Measurements from ENCODE around the gene SH3BP4. TPM values are rescaled to one million over a fixed set of nuclear protein-coding genes. Genes with fewer than 3 reads are reported as not detected.
A peak's percentile ranks its signal among the peaks of the same experiment; 100 is the strongest.

Gene SH3BP4
- total RNA-seq, 4 donors from 2014 or later, result 7.5 to 24.9 (median 19.5) TPM

DNA sequence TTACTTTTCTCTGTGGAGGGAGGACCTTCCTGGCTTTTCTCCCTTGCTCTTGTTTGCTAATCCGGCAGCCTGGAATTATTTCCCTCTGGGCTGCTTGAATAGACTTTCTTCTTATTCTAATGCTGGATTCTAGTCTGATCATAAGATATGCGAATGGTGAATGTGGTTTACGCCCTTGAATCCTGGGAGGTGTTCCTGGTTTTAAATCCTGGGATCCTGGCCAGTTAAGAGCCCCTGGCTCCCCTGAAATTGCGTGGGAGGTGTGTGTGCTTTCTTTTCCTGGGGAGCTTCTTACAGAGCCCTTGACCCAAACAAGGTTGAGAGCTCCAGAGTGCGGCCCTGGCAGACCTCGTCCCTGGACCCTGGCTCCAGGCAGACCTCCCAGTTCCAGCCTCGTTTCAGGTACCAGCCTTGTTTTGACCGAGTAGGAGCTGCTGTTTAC lies 2.8 kb downstream of the SH3BP4 start:
- no peak for DNase-seq
- Histone ChIP-seq H3K27ac (peak overlapping the region; percentile 53 to 91 (median 88)), H3K4me1 (peaks cover 3 to 63% (median 44%) of the 10 kb centered on the region in 4 donors), H3K4me3 (peak overlapping the region in 1 of 4 donors; percentile 63), H3K36me3 (no peaks in the 10 kb centered on the region), H3K9me3 (no peaks in the 10 kb centered on the region), H3K27me3 (peaks cover 15% of the 10 kb centered on the region)
- intact Hi-C loops (cut with DNase I; ENCODE audit: low total_unique reads) (no loop called here), in situ Hi-C loops (cut with MboI; ENCODE audit: low pct_ligation_motif_present in 1 of 4, low pct_unique_long_range_greater_than_20kb in 1 of 4, low sequenced_read_pairs in 3 of 4) (no loop called here)
- TF ChIP-seq, protein P1, sequence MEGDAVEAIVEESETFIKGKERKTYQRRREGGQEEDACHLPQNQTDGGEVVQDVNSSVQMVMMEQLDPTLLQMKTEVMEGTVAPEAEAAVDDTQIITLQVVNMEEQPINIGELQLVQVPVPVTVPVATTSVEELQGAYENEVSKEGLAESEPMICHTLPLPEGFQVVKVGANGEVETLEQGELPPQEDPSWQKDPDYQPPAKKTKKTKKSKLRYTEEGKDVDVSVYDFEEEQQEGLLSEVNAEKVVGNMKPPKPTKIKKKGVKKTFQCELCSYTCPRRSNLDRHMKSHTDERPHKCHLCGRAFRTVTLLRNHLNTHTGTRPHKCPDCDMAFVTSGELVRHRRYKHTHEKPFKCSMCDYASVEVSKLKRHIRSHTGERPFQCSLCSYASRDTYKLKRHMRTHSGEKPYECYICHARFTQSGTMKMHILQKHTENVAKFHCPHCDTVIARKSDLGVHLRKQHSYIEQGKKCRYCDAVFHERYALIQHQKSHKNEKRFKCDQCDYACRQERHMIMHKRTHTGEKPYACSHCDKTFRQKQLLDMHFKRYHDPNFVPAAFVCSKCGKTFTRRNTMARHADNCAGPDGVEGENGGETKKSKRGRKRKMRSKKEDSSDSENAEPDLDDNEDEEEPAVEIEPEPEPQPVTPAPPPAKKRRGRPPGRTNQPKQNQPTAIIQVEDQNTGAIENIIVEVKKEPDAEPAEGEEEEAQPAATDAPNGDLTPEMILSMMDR (IDR thresholded peaks at IDR 0.05), result no peak
- TF ChIP-seq POLR2A (IDR thresholded peaks at IDR 0.05), result no peak
- no peak for TF ChIP-seq POLR2AphosphoS5 (IDR thresholded peaks at IDR 0.05)
- TF ChIP-seq EP300 (IDR thresholded peaks at IDR 0.05; ENCODE audit: low read depth), result no peak
- 52% methylated on average over 8 of the region's 8 CpGs; no CpG with 5 or more reads in 1 of the 2 donors for WGBS, 2 donors (ENCODE audit: low coverage in 1 of 2)

DNA sequence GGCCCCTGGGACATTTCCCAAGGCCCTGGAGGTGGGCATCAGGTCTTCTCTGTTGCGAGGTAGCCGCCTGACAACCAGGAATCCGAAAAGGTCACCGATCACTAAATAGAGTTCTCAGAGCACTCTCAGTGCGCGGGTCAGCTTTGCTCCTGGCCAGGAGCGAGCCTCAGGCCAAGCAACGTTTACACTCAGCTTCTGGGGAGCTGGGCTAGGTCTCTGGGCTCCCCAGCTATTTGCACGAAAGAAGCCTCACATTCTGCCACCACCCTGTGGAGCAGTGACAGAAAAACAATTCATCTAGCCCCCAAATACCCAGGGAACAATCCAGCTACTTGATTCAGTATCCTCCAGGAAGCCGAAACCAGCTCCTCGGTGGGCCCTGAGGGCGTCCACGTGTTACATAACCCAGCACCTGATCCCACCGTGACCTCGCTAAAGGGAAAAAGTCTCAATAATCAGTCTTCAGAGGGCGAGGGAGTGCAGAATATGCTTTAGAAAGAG lies 3.3 kb downstream of the SH3BP4 start:
- DNase-seq, result no peak
- Histone ChIP-seq H3K27me3 (peaks cover 15% of the 10 kb centered on the region), H3K36me3 (no peaks in the 10 kb centered on the region), H3K4me1 (peaks cover 3 to 62% (median 43%) of the 10 kb centered on the region in 4 donors), H3K4me3 (no peak overlapping the region), H3K27ac (peak overlapping the region; percentile 53 to 91 (median 88)), H3K9me3 (no peaks in the 10 kb centered on the region)
- TF ChIP-seq, protein P1 (IDR thresholded peaks at IDR 0.05), result no peak
- TF ChIP-seq POLR2A (IDR thresholded peaks at IDR 0.05), result no peak
- TF ChIP-seq EP300 (IDR thresholded peaks at IDR 0.05; ENCODE audit: low read depth), result no peak
- WGBS, 2 donors (ENCODE audit: low coverage in 1 of 2), result 77% methylated on average over 16 of the region's 16 CpGs; no CpG with 5 or more reads in 1 of the 2 donors
- in situ Hi-C loops (cut with MboI; ENCODE audit: low pct_ligation_motif_present in 1 of 4, low pct_unique_long_range_greater_than_20kb in 1 of 4, low sequenced_read_pairs in 3 of 4), result no loop called here
- intact Hi-C loops (cut with DNase I; ENCODE audit: low total_unique reads), result no loop called here

DNA sequence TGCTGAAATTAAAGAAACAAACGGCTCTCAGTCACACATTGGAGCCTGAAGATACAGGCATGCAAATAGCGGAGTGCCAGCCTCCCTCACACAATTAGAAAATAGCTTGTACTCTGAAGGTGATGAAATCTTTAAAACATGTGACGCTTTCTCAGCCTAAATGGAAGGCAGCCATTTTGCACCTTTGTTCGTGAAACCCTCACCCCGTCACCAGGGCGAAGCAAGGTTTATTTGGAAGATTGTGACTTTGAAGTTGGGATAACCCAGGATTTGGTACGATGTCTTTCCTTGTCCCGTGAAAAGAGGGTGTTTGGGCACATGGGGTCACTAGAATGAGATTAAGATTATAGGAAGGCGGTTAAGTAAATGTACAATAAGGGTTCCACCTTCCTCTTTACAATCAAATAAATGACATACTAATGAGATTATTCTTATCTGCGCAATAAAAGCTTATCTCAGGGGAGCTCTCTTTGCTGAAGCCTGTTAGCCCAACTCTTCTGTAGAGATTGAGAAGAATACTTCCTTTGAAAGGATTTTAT lies 4.2 kb downstream of the SH3BP4 start:
- Histone ChIP-seq H3K4me1 (peaks cover 3 to 53% (median 36%) of the 10 kb centered on the region in 4 donors), H3K27me3 (peaks cover 7% of the 10 kb centered on the region), H3K27ac (peak overlapping the region in 3 of 4 donors; percentile 26 to 91 (median 86)), H3K36me3 (no peaks in the 10 kb centered on the region), H3K4me3 (no peak overlapping the region), H3K9me3 (no peaks in the 10 kb centered on the region)
- intact Hi-C loops (cut with DNase I; ENCODE audit: low total_unique reads) (no loop called here), in situ Hi-C loops (cut with MboI; ENCODE audit: low pct_ligation_motif_present in 1 of 4, low pct_unique_long_range_greater_than_20kb in 1 of 4, low sequenced_read_pairs in 3 of 4) (no loop called here)
- WGBS, 2 donors (ENCODE audit: low coverage in 1 of 2), result 15 to 57% methylated on average over 7 to 10 of the region's 10 CpGs
- no peak for TF ChIP-seq EP300 (IDR thresholded peaks at IDR 0.05; ENCODE audit: low read depth)
- TF ChIP-seq POLR2A (IDR thresholded peaks at IDR 0.05), result peak; percentile 36
- peak in 2 of 3 donors; percentile 52 to 62 for TF ChIP-seq POLR2AphosphoS5 (IDR thresholded peaks at IDR 0.05)
- TF ChIP-seq, protein P1 (IDR thresholded peaks at IDR 0.05), result no peak
- no peak for DNase-seq

DNA sequence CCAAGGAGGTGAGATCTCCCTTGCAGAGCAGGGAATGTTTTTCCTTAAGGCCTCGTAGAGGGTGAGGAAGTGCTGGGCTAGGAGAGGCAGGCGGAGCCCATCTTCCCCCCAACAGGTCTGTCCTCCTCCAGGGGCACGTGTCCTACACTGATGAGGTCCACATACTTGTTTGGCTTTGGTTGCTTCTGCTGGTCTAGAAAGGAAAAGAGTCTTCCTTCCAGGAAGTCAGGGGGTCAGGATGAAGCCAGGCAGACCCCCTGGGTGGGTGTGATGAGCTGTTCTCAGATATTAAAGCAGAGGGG lies 6.0 kb downstream of the SH3BP4 start:
- Histone ChIP-seq H3K36me3 (no peaks in the 10 kb centered on the region), H3K9me3 (no peaks in the 10 kb centered on the region), H3K27me3 (no peaks in the 10 kb centered on the region), H3K4me1 (peaks cover 3 to 47% (median 28%) of the 10 kb centered on the region in 4 donors), H3K27ac (no peak overlapping the region), H3K4me3 (no peak overlapping the region)
- TF ChIP-seq EP300 (IDR thresholded peaks at IDR 0.05; ENCODE audit: low read depth) (no peak), POLR2AphosphoS5 (IDR thresholded peaks at IDR 0.05) (no peak), POLR2A (IDR thresholded peaks at IDR 0.05) (no peak)
- TF ChIP-seq, protein P1 (IDR thresholded peaks at IDR 0.05), result no peak
- no peak for DNase-seq
- in situ Hi-C loops (cut with MboI; ENCODE audit: low pct_ligation_motif_present in 1 of 4, low pct_unique_long_range_greater_than_20kb in 1 of 4, low sequenced_read_pairs in 3 of 4), result no loop called here
- intact Hi-C loops (cut with DNase I; ENCODE audit: low total_unique reads), result no loop called here
- 69% methylated on average over 3 of the region's 3 CpGs; no CpG with 5 or more reads in 1 of the 2 donors for WGBS, 2 donors (ENCODE audit: low coverage in 1 of 2)

All from transverse colon (tissue), 4 donors.